ENCODE data around the gene CKAP4.
A peak's percentile ranks its signal among the peaks of the same experiment; 100 is the strongest.

CKAP4 gene

GRCh38 chr12:106249411-106250135, 1.8 kb upstream of the CKAP4 start:
- H3K4me3 ChIP-seq (ENCODE audit: low read length): peak overlapping the region; percentile 85
- H3K4me1 ChIP-seq (ENCODE audit: control insufficient read depth, insufficient read depth, low read length): peaks cover 31% of the 10 kb centered on the region
- no peaks in the 10 kb centered on the region for H3K27me3 ChIP-seq (replicated peaks; ENCODE audit: control insufficient read depth, insufficient read depth, low read length)
- H3K9ac ChIP-seq (ENCODE audit: low read length): peak overlapping the region; percentile 91
- H3K9me3 ChIP-seq (ENCODE audit: control insufficient read depth, low read length): no peaks in the 10 kb centered on the region
- H3K36me3 ChIP-seq (ENCODE audit: control insufficient read depth, insufficient read depth, low read length, severe bottlenecking): no peaks in the 10 kb centered on the region
- no peak for DNase-seq (ENCODE audit: low read depth)

- no peaks in the 10 kb centered on the region for H3K9me3 ChIP-seq (ENCODE audit: control insufficient read depth, low read length)
- H3K36me3 ChIP-seq (ENCODE audit: control insufficient read depth, insufficient read depth, low read length, severe bottlenecking): peaks cover 4% of the 10 kb centered on the region
- no peaks in the 10 kb centered on the region for H3K27me3 ChIP-seq (replicated peaks; ENCODE audit: control insufficient read depth, insufficient read depth, low read length)
- peak; percentile 77 for DNase-seq (ENCODE audit: low read depth)
- peak overlapping the region; percentile 85 for H3K4me3 ChIP-seq (ENCODE audit: low read length)
- peaks cover 38% of the 10 kb centered on the region for H3K4me1 ChIP-seq (ENCODE audit: control insufficient read depth, insufficient read depth, low read length)
- peak overlapping the region; percentile 91 for H3K9ac ChIP-seq (ENCODE audit: low read length)
Observed at GRCh38 chr12:106248846-106249371, 1.1 kb upstream of the CKAP4 start.

- DNase-seq (ENCODE audit: low read depth): peak; percentile 88
- H3K4me3 ChIP-seq (ENCODE audit: low read length): peak overlapping the region; percentile 85
- H3K27me3 ChIP-seq (replicated peaks; ENCODE audit: control insufficient read depth, insufficient read depth, low read length): no peaks in the 10 kb centered on the region
- peaks cover 9% of the 10 kb centered on the region for H3K36me3 ChIP-seq (ENCODE audit: control insufficient read depth, insufficient read depth, low read length, severe bottlenecking)
- H3K9me3 ChIP-seq (ENCODE audit: control insufficient read depth, low read length): no peaks in the 10 kb centered on the region
- H3K4me1 ChIP-seq (ENCODE audit: control insufficient read depth, insufficient read depth, low read length): peaks cover 43% of the 10 kb centered on the region
- H3K9ac ChIP-seq (ENCODE audit: low read length): peak overlapping the region; percentile 91
Observed at GRCh38 chr12:106248312-106248845, 559 bp upstream of the CKAP4 start.

DNA sequence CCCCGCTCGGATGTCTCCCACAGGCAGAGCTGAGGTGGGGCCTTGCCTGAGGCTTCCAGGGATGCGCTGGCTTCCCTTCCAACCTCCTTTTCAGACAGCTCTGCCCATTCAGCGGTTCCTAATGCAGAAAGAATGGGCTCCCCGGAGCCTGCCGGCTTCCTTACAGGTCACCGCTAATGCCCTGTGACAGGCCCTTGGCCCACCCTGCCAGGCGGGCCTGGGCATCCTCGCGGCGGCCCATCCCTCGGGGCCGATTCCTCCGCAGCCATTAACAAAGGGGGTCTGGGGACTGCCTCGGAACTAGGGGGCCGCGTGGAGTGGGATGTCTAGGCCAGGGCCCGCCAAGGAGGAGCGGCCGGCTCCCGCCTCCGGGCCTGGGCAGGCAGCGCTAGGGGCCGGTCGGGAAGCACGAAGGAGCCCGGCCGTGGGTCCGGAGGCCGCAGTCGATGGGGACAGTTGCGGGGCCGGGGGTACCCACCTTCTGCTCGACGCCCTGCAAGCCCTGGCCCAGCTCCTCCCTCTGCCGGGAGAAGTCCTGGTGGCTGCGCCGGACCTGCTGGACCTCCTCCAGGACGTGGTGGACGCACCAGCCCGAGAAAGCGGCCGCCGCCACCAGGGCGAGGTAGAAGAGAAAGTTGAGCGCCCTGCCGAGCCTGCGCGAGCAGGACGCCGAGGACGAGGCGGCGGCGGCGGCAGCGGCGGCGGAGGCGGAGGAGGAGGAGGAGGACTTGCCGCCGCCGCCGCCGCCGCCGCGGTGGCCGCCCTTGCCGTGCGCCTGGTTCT, 738 bp downstream of the CKAP4 start:
- Histone ChIP-seq H3K4me3 (ENCODE audit: low read length) (peak overlapping the region; percentile 93), H3K9me3 (ENCODE audit: control insufficient read depth, low read length) (no peaks in the 10 kb centered on the region), H3K9ac (ENCODE audit: low read length) (peak overlapping the region; percentile 98), H3K4me1 (ENCODE audit: control insufficient read depth, insufficient read depth, low read length) (peaks cover 50% of the 10 kb centered on the region), H3K27me3 (replicated peaks; ENCODE audit: control insufficient read depth, insufficient read depth, low read length) (no peaks in the 10 kb centered on the region), H3K36me3 (ENCODE audit: control insufficient read depth, insufficient read depth, low read length, severe bottlenecking) (peaks cover 21% of the 10 kb centered on the region)
- DNase-seq (ENCODE audit: low read depth): peak; percentile 84

GRCh38 chr12:106245767-106246166, 2.1 kb downstream of the CKAP4 start:
- Histone ChIP-seq H3K27me3 (replicated peaks; ENCODE audit: control insufficient read depth, insufficient read depth, low read length) (no peaks in the 10 kb centered on the region), H3K4me3 (ENCODE audit: low read length) (peak overlapping the region; percentile 93), H3K9me3 (ENCODE audit: control insufficient read depth, low read length) (no peaks in the 10 kb centered on the region), H3K9ac (ENCODE audit: low read length) (peak overlapping the region; percentile 98), H3K36me3 (ENCODE audit: control insufficient read depth, insufficient read depth, low read length, severe bottlenecking) (peaks cover 27% of the 10 kb centered on the region), H3K4me1 (ENCODE audit: control insufficient read depth, insufficient read depth, low read length) (peaks cover 46% of the 10 kb centered on the region)
- DNase-seq (ENCODE audit: low read depth): peak; percentile 58

DNA sequence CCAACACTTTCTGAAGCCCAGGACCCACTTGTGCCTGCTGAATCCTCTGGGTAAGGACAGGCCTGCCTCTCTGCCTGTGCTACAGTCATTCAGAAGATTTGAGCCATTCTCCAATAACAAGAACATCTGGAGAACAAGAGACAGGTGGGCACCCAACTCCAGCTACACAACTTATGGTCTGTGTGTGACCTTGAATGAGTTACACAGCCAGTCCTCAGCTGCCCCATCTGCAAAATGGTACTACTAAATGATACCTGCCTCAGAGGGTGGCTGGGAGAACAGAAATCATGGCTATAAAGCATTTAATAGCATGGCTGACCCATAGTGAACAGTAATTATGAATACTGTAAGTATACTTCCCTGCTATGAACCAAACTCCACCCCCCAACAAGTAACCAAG, 4.2 kb downstream of the CKAP4 start:
- Histone ChIP-seq H3K9me3 (ENCODE audit: control insufficient read depth, low read length) (no peaks in the 10 kb centered on the region), H3K36me3 (ENCODE audit: control insufficient read depth, insufficient read depth, low read length, severe bottlenecking) (peaks cover 49% of the 10 kb centered on the region), H3K4me1 (ENCODE audit: control insufficient read depth, insufficient read depth, low read length) (peaks cover 37% of the 10 kb centered on the region), H3K9ac (ENCODE audit: low read length) (no peak overlapping the region), H3K27me3 (replicated peaks; ENCODE audit: control insufficient read depth, insufficient read depth, low read length) (no peaks in the 10 kb centered on the region), H3K4me3 (ENCODE audit: low read length) (peak overlapping the region; percentile 24)
- no peak for DNase-seq (ENCODE audit: low read depth)

GRCh38 chr12:106240821-106241220, 7.0 kb downstream of the CKAP4 start:
- no peaks in the 10 kb centered on the region for H3K27me3 ChIP-seq (replicated peaks; ENCODE audit: control insufficient read depth, insufficient read depth, low read length)
- peaks cover 66% of the 10 kb centered on the region for H3K36me3 ChIP-seq (ENCODE audit: control insufficient read depth, insufficient read depth, low read length, severe bottlenecking)
- no peak overlapping the region for H3K9ac ChIP-seq (ENCODE audit: low read length)
- H3K4me1 ChIP-seq (ENCODE audit: control insufficient read depth, insufficient read depth, low read length): peaks cover 27% of the 10 kb centered on the region
- no peak for DNase-seq (ENCODE audit: low read depth)
- H3K4me3 ChIP-seq (ENCODE audit: low read length): no peak overlapping the region
- no peaks in the 10 kb centered on the region for H3K9me3 ChIP-seq (ENCODE audit: control insufficient read depth, low read length)

GRCh38 chr12:106239951-106240335, 7.9 kb downstream of the CKAP4 start:
- DNase-seq (ENCODE audit: low read depth): no peak
- Histone ChIP-seq H3K27me3 (replicated peaks; ENCODE audit: control insufficient read depth, insufficient read depth, low read length) (no peaks in the 10 kb centered on the region), H3K36me3 (ENCODE audit: control insufficient read depth, insufficient read depth, low read length, severe bottlenecking) (peaks cover 70% of the 10 kb centered on the region)

GRCh38 chr12:106239241-106239950, 8.4 kb downstream of the CKAP4 start:
- Histone ChIP-seq H3K4me1 (ENCODE audit: control insufficient read depth, insufficient read depth, low read length) (peaks cover 17% of the 10 kb centered on the region), H3K4me3 (ENCODE audit: low read length) (no peak overlapping the region), H3K9ac (ENCODE audit: low read length) (no peak overlapping the region), H3K27me3 (replicated peaks; ENCODE audit: control insufficient read depth, insufficient read depth, low read length) (no peaks in the 10 kb centered on the region), H3K36me3 (ENCODE audit: control insufficient read depth, insufficient read depth, low read length, severe bottlenecking) (peaks cover 70% of the 10 kb centered on the region), H3K9me3 (ENCODE audit: control insufficient read depth, low read length) (no peaks in the 10 kb centered on the region)
- no peak for DNase-seq (ENCODE audit: low read depth)

More at GRCh38 chr12:106239951-106240335, 7.9 kb downstream of the CKAP4 start:
- Histone ChIP-seq H3K9ac (ENCODE audit: low read length) (no peak overlapping the region), H3K4me3 (ENCODE audit: low read length) (no peak overlapping the region), H3K9me3 (ENCODE audit: control insufficient read depth, low read length) (no peaks in the 10 kb centered on the region), H3K4me1 (ENCODE audit: control insufficient read depth, insufficient read depth, low read length) (peaks cover 22% of the 10 kb centered on the region)

- Histone ChIP-seq H3K9ac (ENCODE audit: low read length) (no peak overlapping the region), H3K4me3 (ENCODE audit: low read length) (no peak overlapping the region), H3K27me3 (replicated peaks; ENCODE audit: control insufficient read depth, insufficient read depth, low read length) (no peaks in the 10 kb centered on the region), H3K36me3 (ENCODE audit: control insufficient read depth, insufficient read depth, low read length, severe bottlenecking) (peaks cover 59% of the 10 kb centered on the region), H3K9me3 (ENCODE audit: control insufficient read depth, low read length) (no peaks in the 10 kb centered on the region), H3K4me1 (ENCODE audit: control insufficient read depth, insufficient read depth, low read length) (peaks cover 5% of the 10 kb centered on the region)
- DNase-seq (ENCODE audit: low read depth): no peak
Observed at GRCh38 chr12:106238146-106238545, 9.7 kb downstream of the CKAP4 start.

DNA sequence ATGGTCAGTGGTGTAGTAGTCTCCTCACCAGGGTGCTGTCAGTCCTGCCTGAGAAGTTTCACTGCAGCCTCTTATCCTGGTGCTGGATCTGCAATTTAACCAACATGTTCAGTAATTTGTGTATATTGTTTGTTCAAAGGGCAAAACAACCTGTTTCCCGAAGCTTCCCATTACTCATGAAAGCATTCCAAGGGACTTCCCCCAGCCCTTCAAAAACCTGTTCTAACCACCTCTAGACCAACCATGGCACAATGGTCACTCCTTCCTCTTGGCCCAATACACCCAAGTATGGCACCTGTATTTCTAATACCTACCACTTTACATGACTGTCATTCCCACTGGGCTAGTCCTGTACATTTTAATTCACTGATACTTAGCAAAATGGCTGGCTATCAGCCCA, 12.1 kb downstream of the CKAP4 start:
- Histone ChIP-seq H3K4me1 (ENCODE audit: control insufficient read depth, insufficient read depth, low read length) (no peaks in the 10 kb centered on the region), H3K9me3 (ENCODE audit: control insufficient read depth, low read length) (no peaks in the 10 kb centered on the region)
- DNase-seq (ENCODE audit: low read depth): no peak

More for the DNA sequence above, 12.1 kb downstream of the CKAP4 start:
- H3K4me3 ChIP-seq (ENCODE audit: low read length): no peak overlapping the region
- H3K27me3 ChIP-seq (replicated peaks; ENCODE audit: control insufficient read depth, insufficient read depth, low read length): no peaks in the 10 kb centered on the region
- peaks cover 43% of the 10 kb centered on the region for H3K36me3 ChIP-seq (ENCODE audit: control insufficient read depth, insufficient read depth, low read length, severe bottlenecking)
- H3K9ac ChIP-seq (ENCODE audit: low read length): no peak overlapping the region
